ENCODE data around the gene PTPA. TPM values are rescaled to one million over a fixed set of nuclear protein-coding genes. Genes with fewer than 3 reads are reported as not detected.
A peak's percentile ranks its signal among the peaks of the same experiment; 100 is the strongest.

The PTPA gene
- total RNA-seq, 1 donor = 20.0 TPM

GRCh38 chr9:129077236-129077635 is 34.0 kb upstream of the PTPA start:
- H3K9me3 ChIP-seq (ENCODE audit: low read depth, low read length) = no peaks in the 10 kb centered on the region
- peaks cover 16% of the 10 kb centered on the region for H3K4me1 ChIP-seq (ENCODE audit: insufficient read depth, low read length)
- no peaks in the 10 kb centered on the region for H3K27me3 ChIP-seq (ENCODE audit: insufficient read depth, low read length)
- no peak overlapping the region for H3K4me3 ChIP-seq (ENCODE audit: low read length)

GRCh38 chr9:129078691-129079503 is 32.3 kb upstream of the PTPA start:
- H3K4me1 ChIP-seq (ENCODE audit: insufficient read depth, low read length) = peaks cover 22% of the 10 kb centered on the region
- H3K9me3 ChIP-seq (ENCODE audit: low read depth, low read length) = no peaks in the 10 kb centered on the region
- H3K4me3 ChIP-seq (ENCODE audit: low read length) = no peak overlapping the region
- no peaks in the 10 kb centered on the region for H3K27me3 ChIP-seq (ENCODE audit: insufficient read depth, low read length)

GRCh38 chr9:129079829-129080228 is 31.4 kb upstream of the PTPA start:
- no peak overlapping the region for H3K4me3 ChIP-seq (ENCODE audit: low read length)
- no peaks in the 10 kb centered on the region for H3K9me3 ChIP-seq (ENCODE audit: low read depth, low read length)
- H3K27me3 ChIP-seq (ENCODE audit: insufficient read depth, low read length) = no peaks in the 10 kb centered on the region
- peaks cover 22% of the 10 kb centered on the region for H3K4me1 ChIP-seq (ENCODE audit: insufficient read depth, low read length)

GRCh38 chr9:129080298-129080600 is 31.0 kb upstream of the PTPA start:
- Histone ChIP-seq H3K4me3 (ENCODE audit: low read length) (peak overlapping the region; percentile 66), H3K27me3 (ENCODE audit: insufficient read depth, low read length) (no peaks in the 10 kb centered on the region), H3K9me3 (ENCODE audit: low read depth, low read length) (no peaks in the 10 kb centered on the region), H3K4me1 (ENCODE audit: insufficient read depth, low read length) (peaks cover 22% of the 10 kb centered on the region)

- Histone ChIP-seq H3K4me3 (ENCODE audit: low read length) (peak within 1 kb of the TSS; percentile 66), H3K4me1 (ENCODE audit: insufficient read depth, low read length) (peaks cover 22% of the 10 kb centered on the region)
Observed at GRCh38 chr9:129080601-129081387, 30.4 kb upstream of the PTPA start, which contains the start of gene DOLPP1. DOLPP1 (plus strand) TSS chr9:129081111; CDS start chr9:129081132, 21 bp downstream.

GRCh38 chr9:129081388-129081904 is 29.8 kb upstream of the PTPA start:
- H3K4me1 ChIP-seq (ENCODE audit: insufficient read depth, low read length) = peaks cover 22% of the 10 kb centered on the region
- H3K4me3 ChIP-seq (ENCODE audit: low read length) = peak overlapping the region; percentile 62
- no peaks in the 10 kb centered on the region for H3K9me3 ChIP-seq (ENCODE audit: low read depth, low read length)
- no peaks in the 10 kb centered on the region for H3K27me3 ChIP-seq (ENCODE audit: insufficient read depth, low read length)

More at GRCh38 chr9:129080601-129081387, 30.4 kb upstream of the PTPA start, which contains the start of gene DOLPP1:
- no peaks in the 10 kb centered on the region for H3K27me3 ChIP-seq (ENCODE audit: insufficient read depth, low read length)
- no peaks in the 10 kb centered on the region for H3K9me3 ChIP-seq (ENCODE audit: low read depth, low read length)

GRCh38 chr9:129084087-129084486 is 27.1 kb upstream of the PTPA start:
- Histone ChIP-seq H3K4me1 (ENCODE audit: insufficient read depth, low read length) (peaks cover 22% of the 10 kb centered on the region), H3K4me3 (ENCODE audit: low read length) (no peak overlapping the region), H3K9me3 (ENCODE audit: low read depth, low read length) (no peaks in the 10 kb centered on the region), H3K27me3 (ENCODE audit: insufficient read depth, low read length) (no peaks in the 10 kb centered on the region)

GRCh38 chr9:129089246-129089645 is 22.0 kb upstream of the PTPA start:
- Histone ChIP-seq H3K4me1 (ENCODE audit: insufficient read depth, low read length) (no peaks in the 10 kb centered on the region), H3K27me3 (ENCODE audit: insufficient read depth, low read length) (no peaks in the 10 kb centered on the region), H3K4me3 (ENCODE audit: low read length) (no peak overlapping the region), H3K9me3 (ENCODE audit: low read depth, low read length) (no peaks in the 10 kb centered on the region)

- Histone ChIP-seq H3K9me3 (ENCODE audit: low read depth, low read length) (no peaks in the 10 kb centered on the region), H3K4me1 (ENCODE audit: insufficient read depth, low read length) (no peaks in the 10 kb centered on the region), H3K4me3 (ENCODE audit: low read length) (no peak overlapping the region), H3K27me3 (ENCODE audit: insufficient read depth, low read length) (no peaks in the 10 kb centered on the region)
Observed at GRCh38 chr9:129093602-129094386, 17.4 kb upstream of the PTPA start.

GRCh38 chr9:129094387-129095169 is 16.6 kb upstream of the PTPA start:
- Histone ChIP-seq H3K4me1 (ENCODE audit: insufficient read depth, low read length) (no peaks in the 10 kb centered on the region), H3K4me3 (ENCODE audit: low read length) (no peak overlapping the region), H3K9me3 (ENCODE audit: low read depth, low read length) (no peaks in the 10 kb centered on the region), H3K27me3 (ENCODE audit: insufficient read depth, low read length) (no peaks in the 10 kb centered on the region)

GRCh38 chr9:129095170-129095667 is 16.0 kb upstream of the PTPA start:
- Histone ChIP-seq H3K9me3 (ENCODE audit: low read depth, low read length) (no peaks in the 10 kb centered on the region), H3K4me1 (ENCODE audit: insufficient read depth, low read length) (no peaks in the 10 kb centered on the region), H3K4me3 (ENCODE audit: low read length) (no peak overlapping the region), H3K27me3 (ENCODE audit: insufficient read depth, low read length) (no peaks in the 10 kb centered on the region)

- Histone ChIP-seq H3K4me1 (ENCODE audit: insufficient read depth, low read length) (no peaks in the 10 kb centered on the region), H3K27me3 (ENCODE audit: insufficient read depth, low read length) (no peaks in the 10 kb centered on the region), H3K9me3 (ENCODE audit: low read depth, low read length) (no peaks in the 10 kb centered on the region), H3K4me3 (ENCODE audit: low read length) (no peak overlapping the region)
Observed at GRCh38 chr9:129095908-129096307, 15.3 kb upstream of the PTPA start.

- H3K4me3 ChIP-seq (ENCODE audit: low read length) = no peak overlapping the region
- no peaks in the 10 kb centered on the region for H3K27me3 ChIP-seq (ENCODE audit: insufficient read depth, low read length)
- H3K4me1 ChIP-seq (ENCODE audit: insufficient read depth, low read length) = no peaks in the 10 kb centered on the region
- no peaks in the 10 kb centered on the region for H3K9me3 ChIP-seq (ENCODE audit: low read depth, low read length)
Observed at GRCh38 chr9:129097671-129098306, 13.4 kb upstream of the PTPA start.

GRCh38 chr9:129098328-129098727 is 12.9 kb upstream of the PTPA start:
- Histone ChIP-seq H3K4me1 (ENCODE audit: insufficient read depth, low read length) (no peaks in the 10 kb centered on the region), H3K9me3 (ENCODE audit: low read depth, low read length) (no peaks in the 10 kb centered on the region), H3K4me3 (ENCODE audit: low read length) (no peak overlapping the region), H3K27me3 (ENCODE audit: insufficient read depth, low read length) (no peaks in the 10 kb centered on the region)
